Stimulated activated CD8-positive, alpha-beta memory T cell treated with anti-CD3 and anti-CD28 coated beads, Interleukin-2, amount 100 ng/mL, for 48 hours (primary cell): ENCODE results near the gene PALM2AKAP2.

Experiments
- DNase-seq, 2 donors: peaks; one replicate each; pipeline ENCODE4 v3.0.0-alpha.2; 2020; ENCODE audit warnings: low read depth in 2 of 2

Gene PALM2AKAP2

GRCh38 chr9:109771796-109772531, 8.0 kb upstream of the PALM2AKAP2 start:
- DNase-seq, result no peak

GRCh38 chr9:109775516-109775915, 4.5 kb upstream of the PALM2AKAP2 start:
- DNase-seq, result no peak

DNA sequence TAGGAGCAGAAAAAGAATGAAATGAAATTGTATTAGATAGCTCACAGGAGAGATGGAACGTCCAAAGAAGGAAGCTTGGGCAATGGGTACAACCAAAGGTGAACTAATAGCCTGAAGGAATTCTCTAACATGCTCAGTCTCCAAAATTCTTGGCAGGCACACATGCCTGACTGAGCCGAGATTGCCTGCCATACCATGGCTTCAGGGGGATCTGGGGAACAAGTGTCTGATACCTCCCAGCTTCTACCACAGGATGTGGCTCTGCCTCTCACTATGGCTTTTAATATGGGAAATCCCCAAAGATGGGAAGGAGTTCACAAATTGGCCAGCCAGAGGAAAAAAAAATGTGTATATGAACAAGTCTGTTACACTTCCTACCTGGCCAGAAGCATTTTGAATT, 3.6 kb upstream of the PALM2AKAP2 start:
- no peak for DNase-seq

- DNase-seq, result no peak
These were observed 545 bp downstream of the PALM2AKAP2 start for GRCh38 chr9:109780453-109781033.

GRCh38 chr9:109781086-109781485, 1.1 kb downstream of the PALM2AKAP2 start:
- no peak for DNase-seq

DNA sequence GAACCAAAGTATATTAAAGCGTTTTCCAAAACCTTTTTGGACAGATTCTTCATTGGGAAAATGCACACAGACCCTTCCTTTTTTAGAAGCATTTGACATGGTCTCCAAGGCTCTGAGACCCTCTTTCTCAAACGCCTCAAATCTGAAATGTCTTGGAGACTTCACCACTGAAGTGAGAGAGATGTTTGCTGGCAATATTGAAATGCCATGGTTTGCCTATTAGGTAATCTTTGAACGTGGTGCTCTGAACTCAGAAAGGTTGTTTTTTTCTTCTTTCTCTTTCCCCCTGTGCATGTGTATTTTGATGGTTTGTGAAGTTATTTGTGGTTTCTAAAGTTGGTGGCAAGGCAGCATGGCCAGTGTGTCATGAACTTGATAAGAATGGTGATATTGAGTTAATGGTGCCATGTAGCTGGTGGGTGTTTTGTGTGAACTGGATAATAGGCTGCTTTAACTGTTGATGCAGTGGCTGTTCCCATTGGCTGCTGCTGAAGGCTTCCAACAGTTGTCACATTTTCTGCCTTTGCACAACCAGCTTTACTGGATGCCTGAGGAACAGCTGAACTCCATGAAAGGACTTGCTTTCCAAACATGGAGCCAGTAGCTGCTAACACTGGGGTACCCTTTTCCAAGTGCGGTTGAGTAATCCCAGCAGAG, 1.7 kb downstream of the PALM2AKAP2 start:
- no peak for DNase-seq

DNA sequence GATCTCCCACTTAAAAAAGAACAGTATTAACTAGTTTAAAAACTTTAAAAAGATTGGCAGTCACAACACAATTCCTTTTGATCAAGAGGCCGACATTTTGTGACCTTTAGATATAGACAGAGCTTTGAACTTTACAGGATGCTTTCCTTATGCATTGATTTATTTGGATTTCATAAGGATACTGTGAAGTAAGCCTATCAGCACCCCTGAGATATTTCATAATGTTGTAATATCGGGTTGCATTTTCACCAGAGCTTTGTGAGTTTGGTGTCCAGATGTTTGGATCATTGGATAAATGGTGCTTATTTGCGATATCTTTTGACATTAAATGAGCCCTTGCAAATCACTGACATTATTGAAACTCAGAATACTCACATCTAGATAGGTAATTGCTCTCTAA, 7.7 kb downstream of the PALM2AKAP2 start:
- no peak for DNase-seq

GRCh38 chr9:109789556-109789955, 9.6 kb downstream of the PALM2AKAP2 start:
- DNase-seq, result no peak

- DNase-seq, result no peak
These were observed 10.0 kb downstream of the PALM2AKAP2 start for GRCh38 chr9:109789971-109790370.

DNA sequence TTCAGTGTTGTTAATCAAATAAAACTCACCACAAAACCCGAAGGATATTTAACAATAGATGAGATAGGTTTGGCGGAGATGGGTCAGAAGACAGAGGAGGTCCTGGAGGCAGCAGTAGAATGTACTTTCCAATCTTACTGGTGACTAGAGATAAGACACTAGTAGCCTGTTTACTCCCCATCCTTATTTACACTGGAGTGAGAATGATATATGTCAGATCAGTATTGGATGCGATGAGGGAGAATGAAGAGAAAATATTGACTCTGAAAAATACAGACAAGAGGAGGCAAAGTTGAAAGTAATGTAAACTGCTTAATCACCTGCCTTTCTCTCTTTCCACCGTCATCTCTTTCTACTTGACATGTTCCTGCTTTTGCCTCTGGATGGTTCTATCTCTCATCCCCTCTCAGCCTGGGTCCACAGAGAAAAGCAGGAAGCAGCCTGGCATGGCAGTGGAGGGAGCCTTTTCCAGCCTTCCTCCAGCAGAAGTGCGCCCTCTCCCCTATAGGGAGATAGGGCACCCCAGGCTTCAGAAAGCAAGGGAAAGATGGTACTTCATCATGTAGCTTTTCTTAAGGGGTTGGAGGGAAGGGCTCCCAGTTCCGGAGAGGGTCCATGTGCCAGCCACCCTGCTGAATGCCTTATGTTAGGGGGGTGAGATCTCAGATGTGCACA, 11.1 kb downstream of the PALM2AKAP2 start:
- no peak for DNase-seq

- no peak for DNase-seq
These were observed 11.7 kb downstream of the PALM2AKAP2 start for GRCh38 chr9:109791747-109792146.

DNA sequence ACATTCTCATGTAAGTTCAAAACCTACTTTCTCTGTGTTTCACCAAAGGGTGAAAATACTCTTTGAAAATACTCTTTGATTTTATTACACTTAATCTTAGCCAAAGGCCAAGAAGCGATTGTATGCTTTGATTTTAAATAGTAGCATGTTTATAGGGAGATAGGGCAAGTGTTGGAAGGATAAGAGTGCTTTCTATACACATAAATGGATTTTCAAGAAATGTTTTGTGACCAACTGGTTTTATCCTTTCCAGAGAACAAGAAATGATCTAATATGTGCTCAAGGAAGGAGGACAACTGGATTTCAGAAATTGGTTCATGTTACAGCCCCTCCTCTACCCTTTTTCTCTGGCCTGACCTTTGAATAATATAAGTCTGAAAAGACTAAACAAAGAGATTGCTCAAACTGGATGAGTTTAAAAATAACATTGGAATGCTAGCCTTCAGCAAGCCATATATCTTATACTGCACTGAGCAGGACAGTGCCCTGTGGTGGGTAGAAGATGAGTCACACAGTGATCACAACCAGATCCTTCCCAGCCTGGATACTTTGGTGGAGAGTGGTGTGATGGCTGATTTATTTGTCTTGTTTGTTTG, 13.1 kb downstream of the PALM2AKAP2 start:
- no peak for DNase-seq

- no peak for DNase-seq
These were observed 13.9 kb downstream of the PALM2AKAP2 start for GRCh38 chr9:109793921-109794320.

DNA sequence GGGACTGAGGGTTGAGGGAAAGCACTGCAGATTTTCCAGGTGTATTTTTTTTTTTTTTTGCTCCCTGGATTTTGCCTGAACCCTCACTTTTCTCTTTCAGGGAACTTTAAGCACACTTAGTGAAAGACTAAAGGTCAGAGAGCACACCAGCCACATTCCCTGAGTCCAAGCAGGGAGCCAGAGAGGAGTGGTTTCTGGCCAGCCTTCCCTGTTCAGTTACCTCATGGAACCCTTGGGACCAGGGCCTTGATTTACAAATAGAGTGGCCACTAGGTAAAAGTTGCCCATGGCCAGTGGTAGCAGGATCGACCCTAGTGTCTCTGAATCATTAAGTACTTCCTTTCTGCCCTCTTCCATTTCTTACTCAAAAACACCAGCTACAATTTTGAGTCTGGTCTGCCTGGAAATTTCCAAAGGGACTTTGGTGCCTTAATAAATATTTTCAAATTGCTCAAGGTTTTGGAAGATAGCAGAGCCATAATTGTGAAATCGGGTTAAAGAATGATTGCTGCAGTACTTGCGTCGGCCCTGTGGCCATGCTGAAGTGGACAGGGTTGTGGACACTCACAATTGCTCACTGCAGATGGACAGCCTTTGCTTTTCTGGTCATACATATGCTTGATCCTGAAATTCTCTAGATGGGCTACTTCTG, 14.5 kb downstream of the PALM2AKAP2 start:
- no peak for DNase-seq

- DNase-seq, result no peak
These were observed 15.6 kb downstream of the PALM2AKAP2 start for GRCh38 chr9:109795613-109796012.

- no peak for DNase-seq
These were observed 16.1 kb downstream of the PALM2AKAP2 start for GRCh38 chr9:109796078-109796477.

DNA sequence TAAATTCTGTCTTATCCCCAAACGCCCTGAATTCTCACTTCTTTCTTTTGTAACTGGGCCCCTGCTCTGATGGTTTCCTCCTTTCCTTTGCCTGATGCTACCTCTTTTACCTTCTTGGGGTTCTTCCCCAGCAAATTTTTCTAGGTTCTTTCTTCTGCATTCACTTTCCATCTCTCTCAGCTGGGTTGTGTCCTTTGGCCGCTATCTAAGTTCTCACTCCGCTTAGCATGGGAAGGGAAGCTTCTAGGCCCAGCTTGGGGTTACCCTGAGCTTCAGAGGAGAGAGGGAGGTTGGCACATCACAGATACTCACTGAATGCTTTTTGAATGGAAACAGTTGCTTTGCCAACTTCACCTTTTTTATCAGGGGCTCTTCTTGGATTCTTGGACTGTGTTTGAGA, 17.0 kb downstream of the PALM2AKAP2 start:
- no peak for DNase-seq

DNA sequence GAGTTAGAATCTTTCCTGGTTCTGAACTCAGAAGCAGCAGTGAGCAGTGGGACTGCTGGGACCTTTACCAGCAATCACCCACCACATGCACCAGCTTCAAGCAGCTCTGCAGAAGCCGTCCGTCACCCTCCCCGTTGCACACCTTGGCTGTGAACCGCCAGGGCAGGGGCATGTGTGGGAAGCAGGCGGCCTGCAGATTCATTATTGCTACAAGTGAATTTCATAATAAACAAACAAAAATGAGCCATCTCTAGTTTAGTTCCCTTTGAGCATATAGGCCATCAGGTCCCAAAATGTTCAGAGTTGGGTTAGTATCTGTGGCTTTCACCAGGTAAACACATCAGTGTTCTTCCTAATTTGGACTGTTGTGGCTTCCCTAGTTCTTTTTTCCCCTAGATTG, 17.5 kb downstream of the PALM2AKAP2 start:
- DNase-seq, result no peak

GRCh38 chr9:109799141-109799540, 19.1 kb downstream of the PALM2AKAP2 start:
- DNase-seq, result no peak

- DNase-seq, result no peak
These were observed 19.8 kb downstream of the PALM2AKAP2 start for GRCh38 chr9:109799792-109800191.

GRCh38 chr9:109801484-109801883, 21.5 kb downstream of the PALM2AKAP2 start:
- DNase-seq, result no peak

- DNase-seq, result no peak
These were observed 22.5 kb downstream of the PALM2AKAP2 start for GRCh38 chr9:109802491-109802890.
